Ascending aorta (tissue), 2 donors: ENCODE measurements around the gene TRHDE. TPM values are rescaled to one million over a fixed set of nuclear protein-coding genes. Genes with fewer than 3 reads are reported as not detected.

Source experiments
- DNase-seq, 2 donors: peaks; one replicate each; pipeline ENCODE4 v3.0.0-alpha.2; 2019; ENCODE audit warnings: low spot score in 2 of 2
- H3K27ac ChIP-seq, 2 donors: fragments of 200-600 bp; sonication (generic); one replicate each; pipeline ENCODE4 v1.5.1; 2016 to 2017; ENCODE audit warnings: mild to moderate bottlenecking in 1 of 2
- H3K27me3 ChIP-seq: fragments of 200-600 bp; sonication (generic); one replicate; pipeline ENCODE4 v1.5.1; 2017
- H3K36me3 ChIP-seq, 2 donors: fragments of 200-600 bp; sonication (generic); one replicate each; pipeline ENCODE4 v1.5.1; 2016
- H3K4me1 ChIP-seq, 2 donors: fragments of 200-600 bp; sonication (generic); one replicate each; pipeline ENCODE4 v1.5.1; 2016 to 2017; ENCODE audit warnings: mild to moderate bottlenecking in 1 of 2
- H3K4me3 ChIP-seq, 2 donors: fragments of 200-600 bp; sonication (generic); one replicate each; pipeline ENCODE4 v1.5.1; 2016 to 2017; ENCODE audit warnings: mild to moderate bottlenecking in 1 of 2
- H3K9me3 ChIP-seq, 2 donors: fragments of 200-600 bp; sonication (generic); one replicate each; pipeline ENCODE4 v1.5.1; 2016
- intact Hi-C: fragments of 100-400 bp; cut with DNase I; formaldehyde crosslinking; loops from one replicate; pipeline ENCODE4 v1.15.1; 2023
- total RNA-seq: library from RNA; depleted of rRNA; stranded (reverse); fragments of >200 nt; gene quantifications from one replicate; pipeline ENCODE4 v1.1.0, GENCODE V29; 2016
- TF ChIP-seq, protein P1 (sequence below), 3 experiments: fragments of 200-600 bp in 2 of 3; fragments of 450-650 bp in 1 of 3; sonication (generic) in 2 of 3; IDR thresholded peaks; one replicate each; pipeline ENCODE4 v1.5.1; 2016 to 2019; ENCODE audit warnings: antibody characterized with exemption in 3 of 3, mild to moderate bottlenecking in 1 of 3, moderate library complexity in 1 of 3

TRHDE gene
- total RNA-seq, 1 donor from 2014 or later, result 34.0 TPM

DNA sequence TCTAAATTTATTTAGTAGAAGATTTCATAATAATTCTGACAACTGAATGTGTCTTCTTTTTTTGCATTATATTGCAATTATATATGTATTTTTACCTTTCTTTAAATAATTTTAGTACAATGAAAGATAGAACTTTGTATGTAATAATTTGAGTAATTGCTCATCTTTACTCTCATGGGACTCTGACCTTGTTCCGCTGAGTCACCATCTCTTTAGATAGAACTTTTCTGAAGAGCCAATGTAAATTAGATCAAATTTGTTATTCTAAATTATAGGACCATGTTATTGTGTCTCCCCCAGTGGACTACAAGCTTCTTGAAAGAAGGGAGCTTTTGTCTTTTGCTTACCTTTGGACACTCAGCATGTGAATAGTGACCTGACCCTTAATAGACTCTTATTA lies 96.1 kb downstream of the TRHDE start:
- TF ChIP-seq, protein P1, sequence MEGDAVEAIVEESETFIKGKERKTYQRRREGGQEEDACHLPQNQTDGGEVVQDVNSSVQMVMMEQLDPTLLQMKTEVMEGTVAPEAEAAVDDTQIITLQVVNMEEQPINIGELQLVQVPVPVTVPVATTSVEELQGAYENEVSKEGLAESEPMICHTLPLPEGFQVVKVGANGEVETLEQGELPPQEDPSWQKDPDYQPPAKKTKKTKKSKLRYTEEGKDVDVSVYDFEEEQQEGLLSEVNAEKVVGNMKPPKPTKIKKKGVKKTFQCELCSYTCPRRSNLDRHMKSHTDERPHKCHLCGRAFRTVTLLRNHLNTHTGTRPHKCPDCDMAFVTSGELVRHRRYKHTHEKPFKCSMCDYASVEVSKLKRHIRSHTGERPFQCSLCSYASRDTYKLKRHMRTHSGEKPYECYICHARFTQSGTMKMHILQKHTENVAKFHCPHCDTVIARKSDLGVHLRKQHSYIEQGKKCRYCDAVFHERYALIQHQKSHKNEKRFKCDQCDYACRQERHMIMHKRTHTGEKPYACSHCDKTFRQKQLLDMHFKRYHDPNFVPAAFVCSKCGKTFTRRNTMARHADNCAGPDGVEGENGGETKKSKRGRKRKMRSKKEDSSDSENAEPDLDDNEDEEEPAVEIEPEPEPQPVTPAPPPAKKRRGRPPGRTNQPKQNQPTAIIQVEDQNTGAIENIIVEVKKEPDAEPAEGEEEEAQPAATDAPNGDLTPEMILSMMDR (IDR thresholded peaks at IDR 0.05), result no peak
- Histone ChIP-seq H3K4me3 (no peak overlapping the region), H3K36me3 (no peaks in the 10 kb centered on the region), H3K27ac (no peak overlapping the region), H3K9me3 (no peaks in the 10 kb centered on the region), H3K27me3 (no peaks in the 10 kb centered on the region), H3K4me1 (no peaks in the 10 kb centered on the region)
- DNase-seq, result no peak
- intact Hi-C loops, result no loop called here

DNA sequence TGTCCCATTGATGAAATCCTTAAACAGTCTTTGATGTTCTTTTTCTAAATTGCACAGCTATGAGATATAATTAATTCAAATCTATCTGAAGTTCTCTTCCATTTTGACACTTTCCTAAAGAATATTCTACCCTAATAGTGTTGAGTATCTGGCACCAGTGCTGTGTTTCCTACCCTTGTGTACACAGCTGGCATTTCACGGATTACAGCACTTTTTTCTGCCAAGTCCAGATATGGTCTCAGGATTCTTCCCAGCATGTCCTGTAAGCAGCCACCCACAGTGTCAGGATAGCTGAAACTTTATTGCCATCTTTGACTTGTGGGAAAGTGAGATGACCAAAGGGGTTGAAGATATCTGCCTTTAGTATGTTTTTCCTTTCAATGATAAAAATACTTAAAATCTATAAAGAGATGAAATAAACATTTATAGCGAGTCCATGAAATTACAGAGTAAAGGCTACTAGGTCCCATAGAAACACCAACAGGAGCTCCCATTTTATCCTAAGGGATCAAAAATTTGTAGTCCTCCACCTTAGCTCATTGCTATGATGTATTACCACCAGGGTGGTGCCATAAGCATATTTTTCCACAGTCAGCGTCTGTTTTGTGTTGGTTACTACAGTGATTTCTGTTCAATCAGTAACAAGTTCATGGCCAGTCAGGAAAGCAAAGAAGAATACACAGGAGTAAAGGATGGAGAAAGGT lies 96.7 kb downstream of the TRHDE start:
- DNase-seq, result no peak
- Histone ChIP-seq H3K9me3 (no peaks in the 10 kb centered on the region), H3K4me1 (no peaks in the 10 kb centered on the region), H3K36me3 (no peaks in the 10 kb centered on the region), H3K4me3 (no peak overlapping the region), H3K27ac (no peak overlapping the region), H3K27me3 (no peaks in the 10 kb centered on the region)
- intact Hi-C loops, result no loop called here
- TF ChIP-seq, protein P1 (IDR thresholded peaks at IDR 0.05), result no peak

DNA sequence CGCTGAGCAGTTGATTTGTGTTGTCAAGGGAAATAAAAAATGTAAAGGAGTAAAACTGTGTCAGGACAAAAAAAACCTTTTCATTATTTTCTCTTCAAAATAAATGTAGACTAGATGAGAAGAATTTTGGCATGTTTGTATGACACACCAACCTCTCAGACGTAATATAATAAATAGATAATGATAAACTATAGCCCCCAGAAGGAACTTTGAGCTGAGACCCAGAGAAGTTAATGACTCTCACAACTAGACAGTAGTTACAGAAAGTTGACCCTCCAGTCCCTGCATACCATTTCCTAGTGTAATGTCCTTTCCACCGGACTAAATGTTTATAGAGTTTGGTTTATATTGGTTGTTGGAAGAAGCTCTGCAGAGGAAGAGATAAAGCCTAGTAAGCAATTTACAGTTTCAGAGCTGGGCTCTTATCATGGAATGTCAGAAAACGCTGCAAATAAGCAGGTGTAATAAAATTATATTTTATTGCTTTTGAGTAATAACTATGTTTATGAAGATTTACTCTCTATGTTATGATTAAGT lies 97.3 kb downstream of the TRHDE start:
- intact Hi-C loops, result no loop called here
- Histone ChIP-seq H3K9me3 (no peaks in the 10 kb centered on the region), H3K27me3 (no peaks in the 10 kb centered on the region), H3K4me1 (no peaks in the 10 kb centered on the region), H3K4me3 (no peak overlapping the region), H3K36me3 (no peaks in the 10 kb centered on the region), H3K27ac (no peak overlapping the region)
- TF ChIP-seq, protein P1 (IDR thresholded peaks at IDR 0.05), result no peak
- DNase-seq, result no peak

DNA sequence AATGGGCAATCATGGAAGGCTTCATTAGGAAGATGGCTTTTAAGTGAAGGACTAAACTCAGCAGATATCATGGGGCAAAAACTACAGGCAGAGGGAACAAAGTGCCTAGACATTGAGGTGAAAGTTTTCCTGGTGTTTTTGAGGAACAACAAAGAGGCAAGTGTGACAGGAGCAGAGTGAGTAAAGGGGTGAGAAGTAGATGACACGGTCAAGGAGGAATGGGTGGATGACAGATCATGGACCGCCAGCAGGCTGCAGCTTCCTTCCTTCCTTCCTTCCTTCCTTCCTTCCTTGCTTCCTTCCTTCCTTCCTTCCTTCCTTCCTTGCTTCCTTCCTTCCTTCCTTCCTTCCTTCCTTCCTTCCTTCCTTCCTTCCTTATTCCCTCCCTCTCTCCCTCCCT lies 108.3 kb downstream of the TRHDE start:
- no peak for DNase-seq
- TF ChIP-seq, protein P1 (IDR thresholded peaks at IDR 0.05), result no peak
- no peaks in the 10 kb centered on the region for H3K9me3 ChIP-seq
- H3K27me3 ChIP-seq, result no peaks in the 10 kb centered on the region
- no peaks in the 10 kb centered on the region for H3K36me3 ChIP-seq
- no peaks in the 10 kb centered on the region for H3K4me1 ChIP-seq
- no peak overlapping the region for H3K4me3 ChIP-seq
- H3K27ac ChIP-seq, result no peak overlapping the region
- intact Hi-C loops, result no loop called here

DNA sequence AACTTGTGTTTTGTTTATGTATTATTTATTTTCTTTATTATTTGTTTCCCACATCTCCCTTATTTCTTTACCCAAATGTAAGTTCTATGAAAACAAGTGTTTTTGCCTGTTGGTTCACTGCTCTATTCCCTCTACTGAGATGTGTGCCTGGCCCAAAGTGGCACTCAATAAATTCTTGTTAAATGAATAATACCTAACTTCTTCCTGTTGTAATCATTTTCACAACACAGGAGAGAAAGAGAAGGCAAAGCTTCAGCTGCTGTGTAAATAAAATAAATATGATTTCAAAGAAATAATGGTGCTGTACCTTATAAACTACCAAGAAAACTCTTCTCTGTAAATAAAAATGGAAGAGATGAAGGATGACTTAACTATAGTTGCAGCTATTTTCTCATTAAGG lies 116.2 kb downstream of the TRHDE start:
- no peaks in the 10 kb centered on the region for H3K36me3 ChIP-seq
- DNase-seq, result no peak
- no peaks in the 10 kb centered on the region for H3K4me1 ChIP-seq
- H3K4me3 ChIP-seq, result no peak overlapping the region
- TF ChIP-seq, protein P1 (IDR thresholded peaks at IDR 0.05), result no peak
- intact Hi-C loops, result no loop called here
- no peaks in the 10 kb centered on the region for H3K9me3 ChIP-seq
- no peaks in the 10 kb centered on the region for H3K27me3 ChIP-seq
- H3K27ac ChIP-seq, result no peak overlapping the region
